NK-92 (cell line): Measurements from ENCODE around the gene POU3F1.

Experiments
- DNase-seq: peaks from one replicate; lab custom pipeline; 2025; ENCODE audit not compliant: unreplicated experiment; lab: John Stamatoyannopoulos, UW

The POU3F1 gene

GRCh38 chr1:38073534-38074301 lies 27.1 kb upstream of the POU3F1 start:
- DNase-seq = no peak

- DNase-seq = no peak
Observed at GRCh38 chr1:38072858-38073257, 26.3 kb upstream of the POU3F1 start.

GRCh38 chr1:38071312-38072256 lies 25.0 kb upstream of the POU3F1 start:
- no peak for DNase-seq

GRCh38 chr1:38068980-38069340 lies 22.4 kb upstream of the POU3F1 start:
- DNase-seq = no peak

GRCh38 chr1:38068220-38068979 lies 21.8 kb upstream of the POU3F1 start:
- no peak for DNase-seq

- DNase-seq = no peak
Observed at GRCh38 chr1:38064197-38064903, 17.8 kb upstream of the POU3F1 start.

GRCh38 chr1:38063616-38064015 lies 17.0 kb upstream of the POU3F1 start:
- no peak for DNase-seq

GRCh38 chr1:38062361-38063288 lies 16.0 kb upstream of the POU3F1 start:
- no peak for DNase-seq

GRCh38 chr1:38061883-38062328 lies 15.3 kb upstream of the POU3F1 start:
- no peak for DNase-seq

GRCh38 chr1:38061290-38061689 lies 14.7 kb upstream of the POU3F1 start:
- no peak for DNase-seq

GRCh38 chr1:38060498-38060897 lies 13.9 kb upstream of the POU3F1 start:
- no peak for DNase-seq

GRCh38 chr1:38059635-38060250 lies 13.2 kb upstream of the POU3F1 start:
- no peak for DNase-seq

- DNase-seq = no peak
Observed at GRCh38 chr1:38055965-38056364, 9.4 kb upstream of the POU3F1 start.

- no peak for DNase-seq
Observed at GRCh38 chr1:38055398-38055797, 8.8 kb upstream of the POU3F1 start.

- no peak for DNase-seq
Observed at GRCh38 chr1:38053416-38054091, 7.0 kb upstream of the POU3F1 start.

GRCh38 chr1:38052750-38053415 lies 6.3 kb upstream of the POU3F1 start:
- no peak for DNase-seq

- DNase-seq = no peak
Observed at GRCh38 chr1:38051079-38051543, 4.5 kb upstream of the POU3F1 start.
